IMR-90 (cell line): ENCODE measurements around the gene SENP2. TPM values are rescaled to one million over a fixed set of nuclear protein-coding genes. Genes with fewer than 3 reads are reported as not detected.

Experiments
- ATAC-seq: fragments of 200-7000 bp; cut with Tn5 transposase; 2 replicates; pipeline ENCODE4 v1.9.1; 2020; ENCODE audit warnings: low read depth, mild to moderate bottlenecking, moderate library complexity
- BruUV-seq: library from RNA; stranded (reverse); fragments of 400-500 nt; replicated peaks from 2 replicates; lab custom pipeline; 2021; lab: Mats Ljungman, UMichigan
- CTCF ChIA-PET: fragments of 300-600 bp; formaldehyde crosslinking; extraction: SDS; loops from one replicate; lab custom pipeline; 2021; ENCODE audit warnings: antibody characterized with exemption; lab: Yijun Ruan, JAX
- POLR2A ChIA-PET: fragments of 300-600 bp; sonication (Branson Sonifier 250); formaldehyde crosslinking; loops from one replicate; lab custom pipeline; 2022; ENCODE audit warnings: antibody characterized with exemption; ENCODE audit not compliant: unreplicated experiment; lab: Charles Lee
- DNase-seq: peaks from one replicate; pipeline ENCODE4 v3.0.0; 2013
- H2AFZ ChIP-seq: replicated peaks from 2 replicates; pipeline ENCODE3; 2013; ENCODE audit warnings: low read length, mild to moderate bottlenecking; ENCODE audit not compliant: poor library complexity
- H2AK5ac ChIP-seq: 2 replicates; pipeline ENCODE4 v1.6.1; 2013; ENCODE audit warnings: low read depth, low read length, inconsistent platforms
- H2AK9ac ChIP-seq: replicated peaks from 2 replicates; pipeline ENCODE3; 2013; ENCODE audit warnings: mild to moderate bottlenecking, low read depth, low read length, moderate library complexity; ENCODE audit not compliant: poor library complexity
- H2BK120ac ChIP-seq: 2 replicates; pipeline ENCODE4 v1.6.1; 2013; ENCODE audit warnings: low read depth, low read length, inconsistent platforms
- H2BK15ac ChIP-seq: 3 replicates; pipeline ENCODE4 v1.6.1; 2013; ENCODE audit warnings: low read depth, low read length, inconsistent platforms
- H2BK20ac ChIP-seq: 2 replicates; pipeline ENCODE4 v1.6.1; 2013; ENCODE audit warnings: low read depth, mild to moderate bottlenecking, inconsistent platforms, low read length, moderate library complexity
- H2BK5ac ChIP-seq: 2 replicates; pipeline ENCODE4 v1.6.1; 2013; ENCODE audit warnings: mild to moderate bottlenecking, low read depth, low read length, inconsistent platforms; ENCODE audit not compliant: poor library complexity, severe bottlenecking
- H3K14ac ChIP-seq: replicated peaks from 2 replicates; pipeline ENCODE4 v1.6.1; 2013; ENCODE audit warnings: low read depth, low read length, inconsistent platforms
- H3K18ac ChIP-seq: 2 replicates; pipeline ENCODE4 v1.6.1; 2013; ENCODE audit warnings: low read depth, low read length, control low read depth
- H3K23ac ChIP-seq: 2 replicates; pipeline ENCODE4 v1.6.1; 2013; ENCODE audit warnings: low read depth, low read length, inconsistent platforms
- H3K27ac ChIP-seq: 2 replicates; pipeline ENCODE4 v1.5.1; 2013; ENCODE audit warnings: mild to moderate bottlenecking, control low read depth, low read length; ENCODE audit not compliant: insufficient read depth
- H3K27me3 ChIP-seq: 2 replicates; pipeline ENCODE4 v1.6.1; 2013; ENCODE audit warnings: low read length; ENCODE audit not compliant: control insufficient read depth, insufficient read depth
- H3K36me3 ChIP-seq: 2 replicates; pipeline ENCODE4 v1.6.1; 2013; ENCODE audit warnings: low read length, mixed read lengths; ENCODE audit not compliant: control insufficient read depth, insufficient read depth
- H3K4ac ChIP-seq: 2 replicates; pipeline ENCODE4 v1.6.1; 2013; ENCODE audit warnings: low read depth, low read length, inconsistent platforms
- H3K4me1 ChIP-seq: 2 replicates; pipeline ENCODE4 v1.6.1; 2013; ENCODE audit warnings: low read length, mixed read lengths; ENCODE audit not compliant: control insufficient read depth, insufficient read depth
- H3K4me2 ChIP-seq: 2 replicates; pipeline ENCODE4 v1.6.1; 2013; ENCODE audit warnings: low read depth, mild to moderate bottlenecking, control low read depth, low read length, moderate library complexity
- H3K4me3 ChIP-seq: 2 replicates; pipeline ENCODE4 v1.5.1; 2013; ENCODE audit warnings: low read depth, mild to moderate bottlenecking, control low read depth, low read length, moderate library complexity; ENCODE audit not compliant: insufficient read depth
- H3K56ac ChIP-seq: 2 replicates; pipeline ENCODE4 v1.6.1; 2013; ENCODE audit warnings: low read length, inconsistent platforms; ENCODE audit not compliant: insufficient read depth; ENCODE audit errors: extremely low read depth
- H3K79me1 ChIP-seq, 2 experiments: 2 replicates each; pipeline ENCODE4 v1.6.1; 2013; ENCODE audit warnings: low read length in 2 of 2, inconsistent platforms in 1 of 2, low read depth in 1 of 2
- H3K9ac ChIP-seq: 2 replicates; pipeline ENCODE4 v1.6.1; 2013; ENCODE audit warnings: low read depth, low read length, control low read depth
- H3K9me1 ChIP-seq: 2 replicates; pipeline ENCODE4 v1.6.1; 2013; ENCODE audit warnings: low read length, inconsistent platforms; ENCODE audit not compliant: insufficient read depth
- H3K9me3 ChIP-seq: 2 replicates; pipeline ENCODE4 v1.6.1; 2013; ENCODE audit warnings: low read length; ENCODE audit not compliant: control insufficient read depth, insufficient read depth
- H4K20me1 ChIP-seq: 2 replicates; pipeline ENCODE4 v1.6.1; 2013; ENCODE audit warnings: low read length, inconsistent platforms; ENCODE audit not compliant: insufficient read depth
- H4K5ac ChIP-seq: 2 replicates; pipeline ENCODE4 v1.6.1; 2013; ENCODE audit warnings: mild to moderate bottlenecking, low read depth, low read length, control low read depth
- H4K8ac ChIP-seq, 2 experiments: 2 replicates each; pipeline ENCODE4 v1.6.1; 2013; ENCODE audit warnings: low read depth in 2 of 2, low read length in 2 of 2, control low read depth in 1 of 2, inconsistent platforms in 1 of 2
- H4K91ac ChIP-seq: 2 replicates; pipeline ENCODE4 v1.6.1; 2013; ENCODE audit warnings: low read depth, low read length, inconsistent platforms; ENCODE audit not compliant: insufficient read depth
- BHLHE40 ChIP-seq: fragments of 150-350 bp; IDR thresholded peaks from 2 replicates; pipeline ENCODE4 v1.6.1; 2016; ENCODE audit warnings: mild to moderate bottlenecking, low read depth, low read length
- CEBPB ChIP-seq: IDR thresholded peaks from 2 replicates; pipeline ENCODE4 v1.6.1; 2012; ENCODE audit warnings: low read depth, low read length, improper control_type of control experiment
- MXI1 ChIP-seq: IDR thresholded peaks from 2 replicates; pipeline ENCODE4 v1.6.1; 2012; ENCODE audit warnings: low read depth, mild to moderate bottlenecking, low read length, moderate library complexity, borderline replicate concordance
- NFE2L2 ChIP-seq: fragments of 150-350 bp; IDR thresholded peaks from 2 replicates; pipeline ENCODE4 v1.6.1; 2016; ENCODE audit warnings: low read depth, mild to moderate bottlenecking, low read length
- POLR2A ChIP-seq: IDR thresholded peaks from 2 replicates; pipeline ENCODE4 v1.6.1; 2012; ENCODE audit warnings: mild to moderate bottlenecking, low read depth, low read length
- RCOR1 ChIP-seq: IDR thresholded peaks from 2 replicates; pipeline ENCODE4 v1.6.1; 2012; ENCODE audit warnings: mild to moderate bottlenecking, low read length, improper control_type of control experiment; ENCODE audit not compliant: insufficient replicate concordance
- RFX5 ChIP-seq: IDR thresholded peaks from 2 replicates; pipeline ENCODE4 v1.8.0; 2012; ENCODE audit warnings: low read depth, mild to moderate bottlenecking, low read length, moderate library complexity
- SMC3 ChIP-seq: fragments of 150-350 bp; IDR thresholded peaks from 2 replicates; pipeline ENCODE4 v1.6.1; 2016; ENCODE audit warnings: low read depth, mild to moderate bottlenecking, antibody characterized with exemption, low read length, moderate library complexity
- WGBS, 2 experiments: methylation state at CpG; one replicate each; pipeline versions ENCODE4 v1.1.5 to v1.1.7; 2013; ENCODE audit warnings: missing lambda C conversion rate in 2 of 2; ENCODE audit not compliant: insufficient read length in 1 of 2; ENCODE audit errors: extremely low coverage in 2 of 2; 5-methylcytosine and 5-hydroxymethylcytosine counted together
- dilution Hi-C: fragments of 300-500 bp; cut with HindIII; formaldehyde crosslinking; loops from one replicate; pipeline ENCODE4 v1.14.3; 2018; ENCODE audit warnings: low sequenced_read_pairs; ENCODE audit not compliant: unreplicated experiment
- in situ Hi-C: fragments of 300-500 bp; cut with MboI; formaldehyde crosslinking; loops from 3 replicates; pipeline ENCODE4 v1.14.3; 2019; ENCODE audit warnings: low sequenced_read_pairs, inconsistent platforms, mixed read lengths
- intact Hi-C: fragments of 100-400 bp; cut with micrococcal nuclease; formaldehyde crosslinking; loops from 2 replicates; pipeline ENCODE4 v1.10.0; 2022
- polyA plus RNA-seq, 3 experiments: library from polyadenylated mRNA; depleted of rRNA; stranded (reverse); fragments of >200 nt; gene quantifications; 2 replicates each; pipeline ENCODE4 v1.2.3, GENCODE V29; 2012; ENCODE audit warnings: low replicate concordance in 1 of 3
- total RNA-seq: library from RNA; depleted of rRNA; stranded (reverse); fragments of >200 nt; gene quantifications from 2 replicates; pipeline ENCODE4 v1.2.3, GENCODE V29; 2012
- TF ChIP-seq, protein P1 (sequence below): fragments of 150-350 bp; IDR thresholded peaks from 2 replicates; pipeline ENCODE4 v1.6.1; 2017; ENCODE audit warnings: mild to moderate bottlenecking, antibody characterized with exemption, low read length, low read depth
- TF ChIP-seq, protein P2 (sequence below): conservative IDR thresholded peaks from 2 replicates; pipeline ENCODE4 v1.5.1; 2012; ENCODE audit warnings: mild to moderate bottlenecking, low read depth, low read length, improper control_type of control experiment

Gene SENP2
- total and polyA plus RNA-seq, 2 of the 4 experiments (the other 2 are of a cell fraction) = 9.4 to 15.2 TPM

DNA sequence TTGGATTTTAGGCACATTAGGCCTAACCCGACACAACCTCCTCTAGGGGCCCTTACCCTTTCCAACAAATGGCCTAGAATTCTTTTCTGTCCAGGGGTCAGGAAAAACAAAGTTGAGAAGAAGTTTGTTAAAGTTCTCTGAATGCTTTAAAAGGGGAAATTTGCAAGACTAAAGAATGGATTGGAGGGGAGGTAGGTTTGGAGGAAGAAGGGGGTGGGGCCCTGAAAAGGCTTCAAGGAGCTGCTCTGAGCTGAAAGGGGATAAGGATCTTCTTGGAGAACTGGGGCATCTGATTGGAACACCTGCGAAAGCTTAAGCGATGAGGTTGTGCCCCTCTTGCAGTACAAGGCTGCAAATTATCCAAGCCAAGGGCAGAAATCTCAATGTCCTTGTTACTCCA is 3.9 kb upstream of the SENP2 start:
- dilution Hi-C loops = no loop called here

More for the DNA sequence above, 3.9 kb upstream of the SENP2 start:
- no peak overlapping the region for H3K4ac ChIP-seq
- H3K56ac ChIP-seq = no peak overlapping the region
- intact Hi-C loops (no loop called here), in situ Hi-C loops (no loop called here)
- no peak overlapping the region for H2BK120ac ChIP-seq
- H3K36me3 ChIP-seq = no peaks in the 10 kb centered on the region
- H3K14ac ChIP-seq = no peak overlapping the region
- no peak overlapping the region for H4K5ac ChIP-seq
- H3K4me3 ChIP-seq = no peak overlapping the region
- DNase-seq = no peak
- ChIA-PET POLR2A (no interaction called here), CTCF (no interaction called here)
- H3K27me3 ChIP-seq = 0 out of 2 replicates have a peak, but pooled peaks cover 5% of the 10 kb centered on the region
- no peak overlapping the region for H3K18ac ChIP-seq
- no peak overlapping the region for H2BK5ac ChIP-seq
- no peaks in the 10 kb centered on the region for H3K4me1 ChIP-seq
- H2BK15ac ChIP-seq = no peak overlapping the region
- no peak overlapping the region for H3K4me2 ChIP-seq
- no peak overlapping the region for H4K8ac ChIP-seq
- no peak overlapping the region for H3K27ac ChIP-seq
- TF ChIP-seq, protein P1, sequence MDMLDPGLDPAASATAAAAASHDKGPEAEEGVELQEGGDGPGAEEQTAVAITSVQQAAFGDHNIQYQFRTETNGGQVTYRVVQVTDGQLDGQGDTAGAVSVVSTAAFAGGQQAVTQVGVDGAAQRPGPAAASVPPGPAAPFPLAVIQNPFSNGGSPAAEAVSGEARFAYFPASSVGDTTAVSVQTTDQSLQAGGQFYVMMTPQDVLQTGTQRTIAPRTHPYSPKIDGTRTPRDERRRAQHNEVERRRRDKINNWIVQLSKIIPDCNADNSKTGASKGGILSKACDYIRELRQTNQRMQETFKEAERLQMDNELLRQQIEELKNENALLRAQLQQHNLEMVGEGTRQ = no peak
- TF ChIP-seq RFX5 (no peak), CEBPB (no peak), RCOR1 (no peak), NFE2L2 (no peak), BHLHE40 (no peak), MXI1 (no peak), POLR2A (no peak), SMC3 (no peak)
- TF ChIP-seq, protein P2, sequence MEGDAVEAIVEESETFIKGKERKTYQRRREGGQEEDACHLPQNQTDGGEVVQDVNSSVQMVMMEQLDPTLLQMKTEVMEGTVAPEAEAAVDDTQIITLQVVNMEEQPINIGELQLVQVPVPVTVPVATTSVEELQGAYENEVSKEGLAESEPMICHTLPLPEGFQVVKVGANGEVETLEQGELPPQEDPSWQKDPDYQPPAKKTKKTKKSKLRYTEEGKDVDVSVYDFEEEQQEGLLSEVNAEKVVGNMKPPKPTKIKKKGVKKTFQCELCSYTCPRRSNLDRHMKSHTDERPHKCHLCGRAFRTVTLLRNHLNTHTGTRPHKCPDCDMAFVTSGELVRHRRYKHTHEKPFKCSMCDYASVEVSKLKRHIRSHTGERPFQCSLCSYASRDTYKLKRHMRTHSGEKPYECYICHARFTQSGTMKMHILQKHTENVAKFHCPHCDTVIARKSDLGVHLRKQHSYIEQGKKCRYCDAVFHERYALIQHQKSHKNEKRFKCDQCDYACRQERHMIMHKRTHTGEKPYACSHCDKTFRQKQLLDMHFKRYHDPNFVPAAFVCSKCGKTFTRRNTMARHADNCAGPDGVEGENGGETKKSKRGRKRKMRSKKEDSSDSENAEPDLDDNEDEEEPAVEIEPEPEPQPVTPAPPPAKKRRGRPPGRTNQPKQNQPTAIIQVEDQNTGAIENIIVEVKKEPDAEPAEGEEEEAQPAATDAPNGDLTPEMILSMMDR = no peak
- no TSS peak for BruUV-seq
- H2AFZ ChIP-seq = no peak overlapping the region
- no peak overlapping the region for H3K9ac ChIP-seq
- no peak overlapping the region for H2AK9ac ChIP-seq
- no peak overlapping the region for H3K23ac ChIP-seq
- no peak for ATAC-seq
- WGBS, 2 experiments = no CpG with 5 or more reads among the region's 3 CpGs
- no peak overlapping the region for H4K91ac ChIP-seq
- no peaks in the 10 kb centered on the region for H4K20me1 ChIP-seq
- H2AK5ac ChIP-seq = no peak overlapping the region
- H3K79me1 ChIP-seq = peaks cover 0 to 15% of the 10 kb centered on the region in 2 experiments; a peak in 3 of 4 replicates
- H3K9me3 ChIP-seq = no peaks in the 10 kb centered on the region
- H3K9me1 ChIP-seq = 0 out of 2 replicates have a peak, but pooled peaks cover 3% of the 10 kb centered on the region
- no peak overlapping the region for H2BK20ac ChIP-seq
